DND-41 (cell line): ENCODE results near the gene ST3GAL4.

ENCODE experiments used
- ATAC-seq: fragments of 200-7000 bp; cut with Tn5 transposase; 3 replicates; pipeline ENCODE4 v1.9.1; 2021; ENCODE audit warnings: low read depth; ENCODE audit not compliant: insufficient read depth
- DNase-seq: peaks from one replicate; pipeline ENCODE4 v3.0.0-alpha.2; 2020
- H2AFZ ChIP-seq: 2 replicates; pipeline ENCODE4 v1.6.0; 2012; ENCODE audit warnings: low read depth, low read length
- H3K27ac ChIP-seq: 2 replicates; pipeline ENCODE4 v1.5.1; 2012; ENCODE audit warnings: low read length, inconsistent platforms
- H3K27me3 ChIP-seq: fragments of 200-600 bp; sonication (generic); 2 replicates; pipeline ENCODE4 v1.6.0; 2012; ENCODE audit warnings: low read length, mild to moderate bottlenecking, inconsistent platforms; ENCODE audit not compliant: insufficient read depth, poor library complexity
- H3K36me3 ChIP-seq: 2 replicates; pipeline ENCODE4 v1.5.1; 2012; ENCODE audit warnings: low read length, inconsistent platforms; ENCODE audit not compliant: insufficient read depth
- H3K4me1 ChIP-seq: 2 replicates; pipeline ENCODE4 v1.5.1; 2012; ENCODE audit warnings: mild to moderate bottlenecking, low read length; ENCODE audit not compliant: insufficient read depth
- H3K4me2 ChIP-seq: 2 replicates; pipeline ENCODE4 v1.6.0; 2012; ENCODE audit warnings: mild to moderate bottlenecking, moderate library complexity, low read length, inconsistent platforms; ENCODE audit not compliant: insufficient read depth
- H3K4me3 ChIP-seq, 2 experiments: fragments of 200-600 bp in 1 of 2; shearing (Covaris generic) in 1 of 2; 2 replicates each; pipeline ENCODE4 v1.5.1; 2012 to 2016; ENCODE audit warnings: inconsistent platforms in 2 of 2, low read length in 2 of 2, mild to moderate bottlenecking in 2 of 2, low read depth in 1 of 2, moderate library complexity in 1 of 2
- H3K79me2 ChIP-seq: 2 replicates; pipeline ENCODE4 v1.6.0; 2012; ENCODE audit warnings: low read length, inconsistent platforms; ENCODE audit not compliant: insufficient read depth
- H3K9ac ChIP-seq: 2 replicates; pipeline ENCODE4 v1.6.0; 2012; ENCODE audit warnings: low read depth, mild to moderate bottlenecking, inconsistent platforms, low read length, moderate library complexity
- H3K9me3 ChIP-seq: 2 replicates; pipeline ENCODE4 v1.5.1; 2012; ENCODE audit warnings: low read length, moderate library complexity, mild to moderate bottlenecking, inconsistent platforms; ENCODE audit not compliant: insufficient read depth, severe bottlenecking
- H4K20me1 ChIP-seq: 2 replicates; pipeline ENCODE4 v1.6.0; 2012; ENCODE audit warnings: low read length; ENCODE audit not compliant: insufficient read depth
- EZH2 ChIP-seq: IDR thresholded peaks from 3 replicates; pipeline ENCODE4 v1.6.1; 2012; ENCODE audit warnings: borderline replicate concordance, low read depth, mild to moderate bottlenecking, moderate library complexity, low read length, inconsistent platforms; ENCODE audit not compliant: severe bottlenecking
- TF ChIP-seq, protein P1 (sequence below): IDR thresholded peaks from 2 replicates; pipeline ENCODE4 v1.5.1; 2012; ENCODE audit warnings: borderline replicate concordance, low read length, moderate library complexity, mild to moderate bottlenecking; ENCODE audit not compliant: poor library complexity, severe bottlenecking; ENCODE audit errors: extremely low read depth

ST3GAL4 gene

DNA sequence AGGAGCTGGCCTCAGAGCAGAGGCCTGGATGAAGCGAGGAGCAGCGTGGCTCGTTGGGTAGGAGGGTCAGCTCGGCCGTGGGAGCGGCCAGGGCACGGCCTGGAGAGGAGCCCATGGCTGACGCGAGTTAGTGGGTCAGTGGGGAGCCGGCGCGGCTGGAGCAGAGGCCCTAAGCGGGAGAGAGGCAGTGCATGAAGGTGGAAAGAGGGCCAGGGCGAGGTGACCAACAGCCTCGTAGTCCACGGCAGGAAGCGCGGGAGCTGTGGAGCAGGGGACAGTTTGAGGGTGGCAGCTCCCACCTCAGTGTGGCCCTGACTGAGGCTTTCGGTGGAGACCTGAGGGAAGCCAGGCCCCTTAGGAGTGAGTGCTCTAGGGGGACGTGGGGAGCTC lies 27.5 kb upstream of the ST3GAL4 start:
- Histone ChIP-seq H3K27me3 (no peaks in the 10 kb centered on the region), H3K4me2 (no peak overlapping the region), H3K4me1 (0 out of 2 replicates have a peak, but pooled peaks cover 2% of the 10 kb centered on the region), H2AFZ (no peak overlapping the region), H3K27ac (peak overlapping the region; percentile 23; the same call in 1 of the 2 replicates), H3K9me3 (no peaks in the 10 kb centered on the region), H3K36me3 (peaks cover 19% of the 10 kb centered on the region), H3K4me3 (no peak overlapping the region), H3K9ac (no peak overlapping the region), H4K20me1 (peaks cover 2% of the 10 kb centered on the region; the same call in 1 of the 2 replicates), H3K79me2 (no peaks in the 10 kb centered on the region)
- ATAC-seq (no peak; the same call in 2 of the 3 replicates), DNase-seq (no peak)
- TF ChIP-seq, protein P1, sequence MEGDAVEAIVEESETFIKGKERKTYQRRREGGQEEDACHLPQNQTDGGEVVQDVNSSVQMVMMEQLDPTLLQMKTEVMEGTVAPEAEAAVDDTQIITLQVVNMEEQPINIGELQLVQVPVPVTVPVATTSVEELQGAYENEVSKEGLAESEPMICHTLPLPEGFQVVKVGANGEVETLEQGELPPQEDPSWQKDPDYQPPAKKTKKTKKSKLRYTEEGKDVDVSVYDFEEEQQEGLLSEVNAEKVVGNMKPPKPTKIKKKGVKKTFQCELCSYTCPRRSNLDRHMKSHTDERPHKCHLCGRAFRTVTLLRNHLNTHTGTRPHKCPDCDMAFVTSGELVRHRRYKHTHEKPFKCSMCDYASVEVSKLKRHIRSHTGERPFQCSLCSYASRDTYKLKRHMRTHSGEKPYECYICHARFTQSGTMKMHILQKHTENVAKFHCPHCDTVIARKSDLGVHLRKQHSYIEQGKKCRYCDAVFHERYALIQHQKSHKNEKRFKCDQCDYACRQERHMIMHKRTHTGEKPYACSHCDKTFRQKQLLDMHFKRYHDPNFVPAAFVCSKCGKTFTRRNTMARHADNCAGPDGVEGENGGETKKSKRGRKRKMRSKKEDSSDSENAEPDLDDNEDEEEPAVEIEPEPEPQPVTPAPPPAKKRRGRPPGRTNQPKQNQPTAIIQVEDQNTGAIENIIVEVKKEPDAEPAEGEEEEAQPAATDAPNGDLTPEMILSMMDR = no peak
- TF ChIP-seq EZH2 = no peak

DNA sequence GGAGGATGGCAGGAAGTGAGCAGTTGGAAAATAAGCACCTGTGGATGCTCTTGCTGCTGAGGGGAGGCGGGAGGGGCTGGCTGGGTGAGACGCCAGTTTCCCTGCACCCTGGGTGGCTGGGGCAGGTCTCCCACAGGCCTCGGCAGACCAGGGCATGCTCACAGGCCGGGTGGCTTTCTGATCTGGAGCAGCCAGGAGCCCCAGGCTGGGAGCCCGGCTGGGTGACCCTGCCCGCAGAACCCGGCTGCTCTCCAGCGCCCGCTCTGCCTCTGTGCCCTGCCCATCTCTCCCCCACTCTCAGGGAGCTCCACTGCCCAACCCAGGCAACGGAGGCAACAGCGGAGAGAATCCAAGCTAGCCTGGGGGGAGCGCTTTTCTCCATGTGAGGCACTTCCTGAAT lies 27.0 kb upstream of the ST3GAL4 start:
- Histone ChIP-seq H3K27me3 (no peaks in the 10 kb centered on the region), H3K4me3 (no peak overlapping the region), H3K36me3 (peaks cover 19% of the 10 kb centered on the region), H3K9me3 (no peaks in the 10 kb centered on the region), H2AFZ (no peak overlapping the region), H3K79me2 (no peaks in the 10 kb centered on the region), H3K27ac (peak overlapping the region; percentile 23; the same call in 1 of the 2 replicates), H3K9ac (no peak overlapping the region), H3K4me1 (0 out of 2 replicates have a peak, but pooled peaks cover 2% of the 10 kb centered on the region), H3K4me2 (no peak overlapping the region), H4K20me1 (peaks cover 2% of the 10 kb centered on the region; the same call in 1 of the 2 replicates)
- TF ChIP-seq, protein P1 = no peak
- TF ChIP-seq EZH2 = no peak
- DNase-seq (no peak), ATAC-seq (peak; percentile 50)

DNA sequence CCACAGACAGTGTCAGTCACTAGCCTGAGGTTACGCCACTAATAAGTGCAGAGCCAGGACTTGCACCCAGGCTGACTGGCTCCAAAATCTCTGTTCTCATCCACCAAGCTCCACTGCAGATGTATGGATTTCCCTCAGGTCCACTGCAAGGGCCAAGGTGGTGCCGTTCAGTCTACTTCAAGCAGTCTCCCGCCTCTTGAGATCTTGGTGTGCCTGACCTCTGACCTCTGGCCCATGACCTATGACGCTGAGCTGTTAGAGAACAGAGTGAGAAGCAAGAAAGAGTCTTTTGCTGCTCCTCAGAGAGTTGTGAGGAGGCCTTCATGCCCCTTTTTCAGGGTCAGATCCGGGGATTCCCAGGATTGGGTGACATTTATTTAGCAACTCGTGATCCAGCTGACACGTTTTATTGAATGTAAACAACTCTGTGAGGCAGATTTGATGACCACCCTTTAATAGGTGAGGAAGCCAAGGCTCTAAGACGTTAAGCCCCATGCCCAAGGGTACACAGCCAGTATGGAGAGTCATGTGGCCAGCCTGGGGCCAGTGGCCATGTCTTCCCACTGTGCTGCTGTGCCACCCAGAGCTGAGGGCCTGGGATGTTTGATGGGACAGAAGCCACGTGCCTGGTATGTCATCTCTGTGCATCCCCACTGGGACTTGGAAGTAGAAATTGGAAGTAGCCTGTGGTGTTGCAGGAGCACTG lies 26.4 kb upstream of the ST3GAL4 start:
- ATAC-seq = no peak
- Histone ChIP-seq H3K27ac (no peak overlapping the region; the same call in 1 of the 2 replicates), H3K4me3 (no peak overlapping the region), H2AFZ (no peak overlapping the region), H3K27me3 (no peaks in the 10 kb centered on the region), H3K79me2 (no peaks in the 10 kb centered on the region), H3K9ac (no peak overlapping the region), H3K4me1 (0 out of 2 replicates have a peak, but pooled peaks cover 2% of the 10 kb centered on the region), H3K4me2 (no peak overlapping the region), H3K36me3 (peaks cover 22% of the 10 kb centered on the region), H4K20me1 (peaks cover 2% of the 10 kb centered on the region; the same call in 1 of the 2 replicates), H3K9me3 (no peaks in the 10 kb centered on the region)
- no peak for DNase-seq
- TF ChIP-seq, protein P1 = no peak
- TF ChIP-seq EZH2 = no peak
